ENCODE data around the gene RANBP17. TPM values are rescaled to one million over a fixed set of nuclear protein-coding genes. Genes with fewer than 3 reads are reported as not detected.

RANBP17 gene
- total RNA-seq, 1 donor from 2014 or later = not detected

- Mint-ChIP-seq H3K27me3 (ENCODE audit: low read depth) (peaks cover 77% of the 10 kb centered on the region), H3K9me3 (no peaks in the 10 kb centered on the region), H3K4me3 (ENCODE audit: low read depth) (no peak overlapping the region), H3K36me3 (ENCODE audit: low read depth) (peaks cover 4% of the 10 kb centered on the region), H3K27ac (no peak overlapping the region), H3K4me1 (ENCODE audit: low read depth) (peaks cover 4% of the 10 kb centered on the region)
- DNase-seq (ENCODE audit: low spot score) = no peak
- intact Hi-C loops (cut with micrococcal nuclease) = loop anchor here (10.0 kb wide), 1 partner anchor 98 kb away; the partner anchor contains the start of gene FGF18
These were observed 455.4 kb downstream of the RANBP17 start for GRCh38 chr5:171317230-171317629.

DNA sequence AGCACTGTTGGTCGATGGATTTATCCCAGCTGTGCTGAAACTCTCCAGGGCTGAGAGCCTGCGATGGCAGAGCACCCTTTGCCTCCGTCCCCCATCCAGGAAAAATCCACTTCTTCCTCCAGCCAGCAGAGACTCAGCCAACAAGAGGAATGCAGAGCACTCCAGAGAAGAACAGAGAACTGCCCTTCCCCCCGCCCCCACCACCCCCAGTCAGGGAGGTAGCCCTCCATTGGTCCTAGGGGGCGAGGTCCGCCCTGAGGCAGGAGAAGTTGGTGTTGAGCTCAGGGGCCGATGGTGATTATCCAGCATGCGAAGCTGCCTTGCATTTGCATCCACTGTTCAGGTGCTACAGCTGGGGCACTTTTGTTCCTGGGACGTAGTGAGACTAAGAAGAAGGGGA lies 456.2 kb downstream of the RANBP17 start:
- no peak overlapping the region for H3K4me3 Mint-ChIP-seq (ENCODE audit: low read depth)
- H3K36me3 Mint-ChIP-seq (ENCODE audit: low read depth) = peaks cover 2% of the 10 kb centered on the region
- intact Hi-C loops (cut with micrococcal nuclease) = loop anchor here (2.0 to 10.0 kb wide), 2 partner anchors 19 to 97 kb away; partner anchors contain the start of gene FGF18
- H3K9me3 Mint-ChIP-seq = no peaks in the 10 kb centered on the region
- no peak overlapping the region for H3K27ac Mint-ChIP-seq
- peaks cover 1% of the 10 kb centered on the region for H3K4me1 Mint-ChIP-seq (ENCODE audit: low read depth)
- peaks cover 78% of the 10 kb centered on the region for H3K27me3 Mint-ChIP-seq (ENCODE audit: low read depth)
- no peak for DNase-seq (ENCODE audit: low spot score)

- no peaks in the 10 kb centered on the region for H3K4me1 Mint-ChIP-seq (ENCODE audit: low read depth)
- peaks cover 58% of the 10 kb centered on the region for H3K27me3 Mint-ChIP-seq (ENCODE audit: low read depth)
- intact Hi-C loops (cut with micrococcal nuclease) = no loop called here
- no peak for DNase-seq (ENCODE audit: low spot score)
- no peaks in the 10 kb centered on the region for H3K36me3 Mint-ChIP-seq (ENCODE audit: low read depth)
- no peak overlapping the region for H3K27ac Mint-ChIP-seq
- H3K9me3 Mint-ChIP-seq = no peaks in the 10 kb centered on the region
- no peak overlapping the region for H3K4me3 Mint-ChIP-seq (ENCODE audit: low read depth)
These were observed 459.6 kb downstream of the RANBP17 start for GRCh38 chr5:171321447-171321846.

GRCh38 chr5:171322527-171322926 lies 460.7 kb downstream of the RANBP17 start:
- intact Hi-C loops (cut with micrococcal nuclease) = no loop called here
- no peaks in the 10 kb centered on the region for H3K9me3 Mint-ChIP-seq
- DNase-seq (ENCODE audit: low spot score) = no peak
- no peak overlapping the region for H3K27ac Mint-ChIP-seq
- H3K27me3 Mint-ChIP-seq (ENCODE audit: low read depth) = peaks cover 53% of the 10 kb centered on the region
- no peaks in the 10 kb centered on the region for H3K4me1 Mint-ChIP-seq (ENCODE audit: low read depth)
- no peaks in the 10 kb centered on the region for H3K36me3 Mint-ChIP-seq (ENCODE audit: low read depth)
- no peak overlapping the region for H3K4me3 Mint-ChIP-seq (ENCODE audit: low read depth)

DNA sequence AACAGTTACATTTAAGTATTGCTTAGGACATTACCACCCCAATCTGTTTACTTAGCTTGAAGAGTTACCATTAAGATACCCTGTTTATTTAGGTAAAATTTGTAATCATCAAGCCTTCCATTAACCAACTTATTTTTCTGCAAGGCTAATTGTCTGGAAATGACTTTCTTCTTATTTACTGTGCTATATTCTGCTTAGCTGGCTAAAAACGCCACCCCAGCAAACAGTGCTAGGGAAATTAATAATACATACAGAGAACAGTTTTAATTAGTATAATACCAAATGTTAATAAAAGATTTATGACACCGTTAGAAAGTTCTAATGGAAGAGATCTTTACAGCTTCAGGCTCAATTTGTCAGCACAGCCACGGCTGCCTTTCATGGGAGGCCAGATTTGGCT lies 461.2 kb downstream of the RANBP17 start:
- Mint-ChIP-seq H3K36me3 (ENCODE audit: low read depth) (no peaks in the 10 kb centered on the region), H3K4me3 (ENCODE audit: low read depth) (no peak overlapping the region), H3K4me1 (ENCODE audit: low read depth) (no peaks in the 10 kb centered on the region), H3K27me3 (ENCODE audit: low read depth) (peaks cover 49% of the 10 kb centered on the region), H3K27ac (no peak overlapping the region), H3K9me3 (no peaks in the 10 kb centered on the region)
- intact Hi-C loops (cut with micrococcal nuclease) = no loop called here
- DNase-seq (ENCODE audit: low spot score) = no peak

GRCh38 chr5:171323806-171324632 lies 462.2 kb downstream of the RANBP17 start:
- Mint-ChIP-seq H3K36me3 (ENCODE audit: low read depth) (no peaks in the 10 kb centered on the region), H3K4me3 (ENCODE audit: low read depth) (no peak overlapping the region), H3K4me1 (ENCODE audit: low read depth) (no peaks in the 10 kb centered on the region), H3K9me3 (no peaks in the 10 kb centered on the region), H3K27me3 (ENCODE audit: low read depth) (peaks cover 44% of the 10 kb centered on the region), H3K27ac (no peak overlapping the region)
- no peak for DNase-seq (ENCODE audit: low spot score)
- intact Hi-C loops (cut with micrococcal nuclease) = no loop called here

DNA sequence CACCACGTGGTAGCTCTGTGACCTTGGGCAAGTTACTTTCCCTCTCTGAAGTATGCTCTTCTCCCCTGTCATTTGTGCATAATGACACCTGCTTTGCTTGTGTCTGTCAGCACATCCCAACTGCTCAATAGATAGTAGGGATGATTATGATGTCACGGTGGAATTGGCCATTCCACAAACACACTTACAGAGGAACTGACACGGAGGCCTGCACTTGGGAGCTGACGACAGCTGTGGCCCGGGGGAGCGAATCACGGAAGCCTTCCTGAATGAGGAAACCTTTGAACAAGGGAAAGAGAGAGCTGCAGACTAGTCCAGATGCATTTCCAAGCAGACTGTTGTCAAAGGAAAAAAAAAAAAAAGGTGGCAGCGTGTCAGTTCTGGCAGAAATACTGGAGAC lies 468.2 kb downstream of the RANBP17 start:
- Mint-ChIP-seq H3K4me3 (ENCODE audit: low read depth) (no peak overlapping the region), H3K4me1 (ENCODE audit: low read depth) (no peaks in the 10 kb centered on the region), H3K9me3 (no peaks in the 10 kb centered on the region), H3K27me3 (ENCODE audit: low read depth) (peaks cover 16% of the 10 kb centered on the region), H3K36me3 (ENCODE audit: low read depth) (no peaks in the 10 kb centered on the region), H3K27ac (no peak overlapping the region)
- DNase-seq (ENCODE audit: low spot score) = no peak
- intact Hi-C loops (cut with micrococcal nuclease) = no loop called here

GRCh38 chr5:171335616-171336015 lies 473.8 kb downstream of the RANBP17 start:
- H3K27me3 Mint-ChIP-seq (ENCODE audit: low read depth) = peaks cover 40% of the 10 kb centered on the region
- no peaks in the 10 kb centered on the region for H3K9me3 Mint-ChIP-seq
- intact Hi-C loops (cut with micrococcal nuclease) = loop anchor here (2.0 kb wide), 2 partner anchors 17 to 129 kb away; no protein-coding TSS in a partner anchor
- H3K4me3 Mint-ChIP-seq (ENCODE audit: low read depth) = no peak overlapping the region
- no peaks in the 10 kb centered on the region for H3K4me1 Mint-ChIP-seq (ENCODE audit: low read depth)
- DNase-seq (ENCODE audit: low spot score) = no peak
- H3K27ac Mint-ChIP-seq = no peak overlapping the region
- H3K36me3 Mint-ChIP-seq (ENCODE audit: low read depth) = no peaks in the 10 kb centered on the region

GRCh38 chr5:171336521-171337209 lies 474.8 kb downstream of the RANBP17 start:
- DNase-seq (ENCODE audit: low spot score) = no peak
- peak overlapping the region; percentile 10 for H3K4me3 Mint-ChIP-seq (ENCODE audit: low read depth)
- no peak overlapping the region for H3K27ac Mint-ChIP-seq
- H3K9me3 Mint-ChIP-seq = no peaks in the 10 kb centered on the region
- no peaks in the 10 kb centered on the region for H3K36me3 Mint-ChIP-seq (ENCODE audit: low read depth)
- H3K4me1 Mint-ChIP-seq (ENCODE audit: low read depth) = no peaks in the 10 kb centered on the region
- intact Hi-C loops (cut with micrococcal nuclease) = loop anchor here (2.0 kb wide), 2 partner anchors 18 to 130 kb away; no protein-coding TSS in a partner anchor
- peaks cover 40% of the 10 kb centered on the region for H3K27me3 Mint-ChIP-seq (ENCODE audit: low read depth)

GRCh38 chr5:171337210-171337569 lies 475.4 kb downstream of the RANBP17 start:
- intact Hi-C loops (cut with micrococcal nuclease) = loop anchor here (2.0 kb wide), 2 partner anchors 18 to 130 kb away; no protein-coding TSS in a partner anchor
- H3K27ac Mint-ChIP-seq = no peak overlapping the region
- H3K36me3 Mint-ChIP-seq (ENCODE audit: low read depth) = no peaks in the 10 kb centered on the region
- no peaks in the 10 kb centered on the region for H3K9me3 Mint-ChIP-seq
- H3K4me1 Mint-ChIP-seq (ENCODE audit: low read depth) = no peaks in the 10 kb centered on the region
- peaks cover 40% of the 10 kb centered on the region for H3K27me3 Mint-ChIP-seq (ENCODE audit: low read depth)
- DNase-seq (ENCODE audit: low spot score) = no peak
- H3K4me3 Mint-ChIP-seq (ENCODE audit: low read depth) = no peak overlapping the region

GRCh38 chr5:171340042-171340441 lies 478.2 kb downstream of the RANBP17 start:
- no peaks in the 10 kb centered on the region for H3K4me1 Mint-ChIP-seq (ENCODE audit: low read depth)
- no peak for DNase-seq (ENCODE audit: low spot score)
- no peak overlapping the region for H3K4me3 Mint-ChIP-seq (ENCODE audit: low read depth)
- H3K27me3 Mint-ChIP-seq (ENCODE audit: low read depth) = peaks cover 32% of the 10 kb centered on the region
- intact Hi-C loops (cut with micrococcal nuclease) = no loop called here
- H3K27ac Mint-ChIP-seq = no peak overlapping the region
- H3K9me3 Mint-ChIP-seq = no peaks in the 10 kb centered on the region
- no peaks in the 10 kb centered on the region for H3K36me3 Mint-ChIP-seq (ENCODE audit: low read depth)

DNA sequence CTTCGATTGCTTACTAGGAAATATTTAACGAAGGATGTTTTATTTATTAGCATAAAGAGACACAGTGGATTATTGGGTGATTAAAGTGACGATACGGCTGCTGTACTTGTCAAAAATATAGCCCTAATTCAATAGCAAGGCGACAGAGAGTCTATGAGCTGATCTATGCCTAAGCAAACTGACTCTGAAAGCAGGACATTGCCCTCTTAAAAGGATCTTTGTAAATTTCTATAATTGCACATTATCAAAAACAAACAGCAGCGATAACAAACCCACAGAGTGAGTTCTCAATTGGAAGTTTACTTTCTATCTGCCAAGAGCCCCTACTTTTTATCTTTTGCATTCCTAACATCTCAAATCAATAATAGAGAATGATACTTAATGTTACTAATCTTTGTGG lies 478.7 kb downstream of the RANBP17 start:
- Mint-ChIP-seq H3K27me3 (ENCODE audit: low read depth) (peaks cover 27% of the 10 kb centered on the region), H3K4me3 (ENCODE audit: low read depth) (no peak overlapping the region), H3K4me1 (ENCODE audit: low read depth) (no peaks in the 10 kb centered on the region), H3K9me3 (no peaks in the 10 kb centered on the region), H3K27ac (no peak overlapping the region), H3K36me3 (ENCODE audit: low read depth) (no peaks in the 10 kb centered on the region)
- intact Hi-C loops (cut with micrococcal nuclease) = no loop called here
- DNase-seq (ENCODE audit: low spot score) = no peak

Data from activated T-helper 2 cell treated with anti-CD3 and anti-CD28 coated beads, Interferon-gamma antibody, Interleukin-2, Interleukin-4, amounts not matched to agents 10 μg/mL and 5 μg/mL and 100 μg/mL, durations not matched to agents 14 hours and 24 hours and 36 hours (primary cell).